NCI-H69 (cell line): ENCODE data around the gene FHOD3.
"Not testable (repeated sequence)": the region's sequence is repeated elsewhere in the genome, so short reads cannot be mapped to it uniquely, and the experiment has no call there.

Experiments used
- DNase-seq: peaks from one replicate; lab custom pipeline; 2025; lab: John Stamatoyannopoulos, UW

The FHOD3 gene

GRCh38 chr18:36752929-36753865 is 455.7 kb downstream of the FHOD3 start:
- DNase-seq: no peak

DNA sequence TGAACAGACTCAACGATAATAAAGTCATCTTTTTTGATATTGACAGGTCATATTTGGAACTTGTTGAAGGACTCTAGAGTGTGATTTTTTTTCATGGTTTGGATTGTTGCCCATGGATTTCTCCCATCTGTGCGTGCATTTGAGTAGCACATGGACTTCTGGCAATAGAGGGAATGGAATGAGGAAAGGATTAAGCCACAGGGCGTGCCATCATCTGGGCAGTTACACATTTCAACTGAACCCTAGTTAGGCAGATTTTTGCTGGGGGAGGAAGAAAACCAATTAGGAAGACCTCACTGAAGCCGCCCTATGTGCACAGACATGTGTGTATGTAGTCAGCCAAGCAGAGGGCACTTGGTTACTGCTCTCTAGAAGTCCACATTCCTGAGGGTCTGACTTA is 458.7 kb downstream of the FHOD3 start:
- peak; percentile 36 for DNase-seq

DNA sequence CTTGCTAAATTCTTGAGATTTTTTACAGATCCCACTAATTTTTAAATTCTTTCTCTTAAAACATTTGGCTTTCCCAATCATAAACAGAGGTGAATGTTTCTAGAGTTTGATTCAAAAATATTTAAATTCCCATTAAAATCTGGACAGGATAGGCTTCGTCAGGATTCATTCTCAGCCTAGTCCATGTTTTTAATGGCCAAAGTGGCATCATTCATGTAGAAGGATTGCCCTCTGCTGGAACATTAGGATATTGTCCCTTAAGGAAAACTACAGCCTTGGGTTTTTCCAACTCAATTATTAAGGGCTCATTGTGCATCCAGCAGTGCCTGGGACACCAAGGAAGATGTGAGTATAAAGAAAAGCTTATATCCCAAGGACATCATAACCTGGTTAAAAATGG is 459.6 kb downstream of the FHOD3 start:
- DNase-seq: peak; percentile 83

DNA sequence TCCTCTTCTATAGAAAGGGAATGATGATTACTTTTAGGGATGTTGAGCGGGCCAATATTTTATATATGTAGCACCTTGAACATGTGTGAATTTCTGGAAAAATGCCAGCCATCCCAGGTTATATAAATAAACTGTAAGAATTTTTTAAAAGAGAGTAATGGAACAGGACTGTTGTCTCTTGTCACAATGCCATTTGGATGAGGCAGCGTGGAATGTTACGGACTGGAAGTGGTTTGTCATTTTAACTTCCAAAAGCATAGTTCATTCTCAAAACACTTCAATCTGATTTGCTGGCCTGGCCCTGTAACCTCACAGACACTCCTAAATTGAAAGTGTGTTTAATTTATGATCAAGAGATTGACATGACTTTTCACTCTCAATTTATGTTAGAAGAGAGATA is 460.5 kb downstream of the FHOD3 start:
- no peak for DNase-seq

- no peak for DNase-seq
Observed at GRCh38 chr18:36758623-36759022, 461.1 kb downstream of the FHOD3 start.

DNA sequence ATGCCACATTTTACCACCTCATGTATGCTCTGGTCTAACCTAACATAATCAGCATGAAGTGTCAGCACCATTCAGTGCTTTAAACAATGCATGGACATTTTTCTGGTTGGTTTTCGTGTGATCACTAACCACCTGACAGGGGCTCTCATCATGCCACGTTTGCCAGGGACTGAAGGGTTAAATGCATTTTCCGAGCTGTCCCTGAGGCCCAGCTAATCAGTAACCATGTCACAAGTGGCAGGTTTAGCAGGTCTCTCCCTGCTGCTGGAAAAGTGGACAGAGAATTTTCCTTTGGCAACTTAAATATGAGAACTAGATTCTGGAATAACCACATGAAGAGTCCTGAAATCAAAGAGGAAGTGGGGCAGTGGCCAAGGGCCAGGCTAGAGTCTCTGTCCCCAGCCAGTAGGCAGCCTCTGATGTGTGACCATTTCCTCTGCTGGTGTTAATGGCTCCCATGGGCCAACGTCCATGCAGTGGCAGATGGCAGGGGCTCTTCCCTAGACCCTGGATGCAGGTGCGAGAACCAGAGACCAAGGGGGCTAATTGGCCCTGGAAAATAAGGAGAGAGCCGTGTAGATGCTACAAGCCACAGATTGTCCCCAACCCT is 461.8 kb downstream of the FHOD3 start:
- DNase-seq: no peak

- no peak for DNase-seq
Observed at GRCh38 chr18:36760598-36760997, 463.1 kb downstream of the FHOD3 start.

DNA sequence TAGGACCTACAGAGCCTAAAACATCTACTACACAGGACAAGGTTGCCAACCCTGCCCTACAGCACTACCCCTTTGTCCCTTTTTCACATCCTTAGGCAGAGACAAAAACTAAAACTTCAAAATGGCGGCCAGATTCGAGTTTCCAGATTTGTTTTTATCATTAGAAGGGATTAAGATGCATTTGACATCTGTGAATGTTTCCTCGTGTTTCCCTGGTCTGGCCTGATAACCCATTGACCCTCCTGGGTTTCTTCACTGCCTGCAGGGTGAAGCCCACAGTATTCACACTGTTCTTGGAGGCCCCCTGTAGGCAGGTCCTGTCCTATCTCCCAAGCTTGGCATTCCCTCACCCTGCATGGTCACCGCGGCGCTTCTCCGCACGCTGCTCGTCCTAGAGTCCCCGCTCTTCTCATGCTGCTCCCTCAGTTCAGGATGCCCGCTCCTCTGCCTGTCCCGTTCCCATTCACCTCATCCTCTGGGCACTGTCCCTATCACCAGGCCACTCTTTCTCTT is 463.7 kb downstream of the FHOD3 start:
- DNase-seq: no peak

DNA sequence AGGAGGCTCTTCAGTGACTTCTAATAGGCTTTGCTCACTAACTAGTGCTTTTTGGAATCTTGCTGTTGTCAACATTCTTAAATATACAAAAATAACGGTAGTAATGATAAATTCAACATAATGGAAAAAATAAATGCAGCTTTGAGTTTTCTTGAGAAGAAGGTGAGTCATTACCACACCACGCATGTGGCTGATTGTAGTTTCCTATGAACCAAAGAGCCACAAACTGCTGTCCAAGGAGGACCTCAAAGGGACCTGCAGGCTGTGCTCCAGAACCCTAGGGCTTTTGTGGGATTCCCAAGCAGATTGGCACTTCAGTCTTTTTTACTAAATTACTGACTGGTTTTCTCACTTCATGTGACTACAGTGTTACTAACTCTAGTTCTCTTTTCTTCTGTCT is 464.6 kb downstream of the FHOD3 start:
- no peak for DNase-seq

- DNase-seq: not testable (repeated sequence)
Observed at GRCh38 chr18:36762965-36763364, 465.5 kb downstream of the FHOD3 start.

- no peak for DNase-seq
Observed at GRCh38 chr18:36766836-36767235, 469.3 kb downstream of the FHOD3 start.

GRCh38 chr18:36769172-36769571 is 471.7 kb downstream of the FHOD3 start:
- DNase-seq: no peak

GRCh38 chr18:36769611-36770314 is 472.2 kb downstream of the FHOD3 start:
- peak; percentile 63 for DNase-seq

- no peak for DNase-seq
Observed at GRCh38 chr18:36770315-36770946, 472.9 kb downstream of the FHOD3 start.

DNA sequence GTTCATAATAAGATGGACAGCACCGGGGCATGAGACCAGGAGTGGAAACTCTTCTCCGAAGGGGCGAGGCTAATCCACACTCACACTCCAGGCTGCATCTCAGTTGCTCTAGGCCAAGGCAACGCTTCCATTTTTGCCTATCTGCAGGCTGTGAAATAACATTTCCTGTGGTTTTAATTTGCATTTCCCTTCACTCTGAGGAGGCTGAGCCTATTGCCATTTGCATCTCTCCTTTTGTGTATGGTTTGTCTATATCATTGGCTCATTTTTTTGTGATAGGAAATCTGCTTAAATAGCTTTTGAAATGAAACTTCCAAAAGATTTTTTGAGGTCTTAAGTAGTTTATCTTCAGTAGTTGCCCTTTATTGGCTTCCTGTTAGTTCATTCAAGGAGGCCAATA is 473.7 kb downstream of the FHOD3 start:
- DNase-seq: no peak

- DNase-seq: peak; percentile 82
Observed at GRCh38 chr18:36772241-36772723, 474.8 kb downstream of the FHOD3 start.

DNA sequence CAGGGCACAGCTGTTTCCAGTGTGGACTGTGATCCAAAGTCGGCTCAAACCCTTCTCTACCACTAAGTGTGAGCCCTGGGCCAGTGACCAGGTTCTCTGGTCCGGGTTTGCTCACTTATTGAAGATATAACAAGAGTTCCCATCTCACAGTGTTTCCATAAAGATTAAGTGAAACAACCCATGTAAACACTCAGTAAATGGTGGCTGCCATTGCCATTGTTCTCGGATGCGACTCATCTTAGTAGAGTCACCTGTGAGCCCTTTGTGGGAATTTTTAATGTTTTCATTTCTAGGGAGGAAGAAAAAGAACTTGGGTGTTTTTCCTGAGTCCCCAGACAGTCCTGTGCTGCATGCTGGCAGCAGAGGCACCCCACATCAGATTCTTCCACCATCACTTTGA is 477.9 kb downstream of the FHOD3 start:
- no peak for DNase-seq

DNA sequence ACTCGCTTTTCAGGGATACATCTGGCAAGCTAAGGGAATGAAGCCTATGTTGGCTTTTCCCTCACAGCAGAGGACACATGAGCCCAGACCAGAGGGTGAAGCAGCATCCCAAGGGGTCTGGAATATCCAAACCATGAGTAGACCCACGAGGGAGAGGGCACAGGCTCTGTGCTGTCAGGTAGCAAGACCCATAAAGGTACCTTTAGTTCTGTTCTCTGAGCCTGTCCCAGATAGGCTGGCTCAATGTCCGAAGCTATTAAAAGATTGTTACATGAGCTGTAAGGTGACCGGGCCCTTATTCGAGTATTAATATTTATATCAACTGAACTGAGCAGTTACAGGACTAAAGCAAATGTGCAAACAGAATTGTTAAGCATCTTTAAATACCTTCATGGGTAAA is 479.1 kb downstream of the FHOD3 start:
- DNase-seq: no peak

DNA sequence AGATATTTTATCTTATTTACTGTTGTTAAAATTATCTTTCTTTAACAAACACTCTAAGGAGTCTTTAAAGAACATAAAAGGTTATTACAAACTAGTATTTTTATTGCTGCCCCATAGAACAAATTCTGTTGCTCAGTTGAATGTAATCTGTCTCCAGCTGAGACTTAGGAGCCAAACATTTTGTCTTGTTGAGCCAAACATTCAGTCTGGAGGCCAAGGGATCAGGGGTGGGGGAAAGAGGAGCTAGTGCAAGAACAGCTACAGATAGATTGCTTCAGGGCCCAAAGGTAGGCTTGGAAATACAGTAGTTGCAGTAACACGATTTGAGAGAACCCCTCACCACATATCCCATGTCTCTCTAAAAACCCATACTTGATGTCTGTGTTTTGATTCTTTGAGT is 480.1 kb downstream of the FHOD3 start:
- DNase-seq: no peak

DNA sequence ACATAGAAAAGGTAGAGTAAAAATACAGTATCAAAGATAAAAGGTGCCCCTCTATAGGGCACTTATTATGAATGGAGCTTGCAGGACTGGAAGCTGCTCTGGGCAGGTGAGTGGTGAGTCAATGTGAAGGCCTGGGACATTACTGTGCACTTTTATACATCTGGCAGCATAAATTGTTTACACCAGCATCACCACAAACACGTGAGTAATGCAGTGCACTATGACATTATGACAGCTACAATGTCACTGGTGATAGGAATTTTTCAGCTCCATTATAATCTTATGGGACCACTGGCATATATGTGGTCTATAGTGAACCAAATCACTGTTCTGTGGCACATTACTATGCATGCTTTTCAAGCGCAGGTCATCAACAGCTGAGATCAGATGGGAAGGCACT is 483.2 kb downstream of the FHOD3 start:
- DNase-seq: no peak

GRCh38 chr18:36782710-36783109 is 485.2 kb downstream of the FHOD3 start:
- no peak for DNase-seq

GRCh38 chr18:36783792-36784191 is 486.3 kb downstream of the FHOD3 start:
- no peak for DNase-seq
